ENCODE measurements around the gene PNKP. TPM values are rescaled to one million over a fixed set of nuclear protein-coding genes. Genes with fewer than 3 reads are reported as not detected.
A peak's percentile ranks its signal among the peaks of the same experiment; 100 is the strongest.

The PNKP gene
- total RNA-seq, 1 donor from 2014 or later = 40.3 TPM

- intact Hi-C loops (cut with DNase I) = loop anchor here (5.0 kb wide), 1 partner anchor 109 kb away; the partner anchor contains the start of gene AP2A1
These were observed 9.1 kb upstream of the PNKP start for GRCh38 chr19:49876422-49877019.

GRCh38 chr19:49875857-49876421 lies 8.6 kb upstream of the PNKP start:
- Histone ChIP-seq H3K4me1 (peaks cover 34% of the 10 kb centered on the region), H3K27me3 (no peaks in the 10 kb centered on the region), H3K36me3 (peaks cover 0 to 21% of the 10 kb centered on the region in 2 donors), H3K9me3 (no peaks in the 10 kb centered on the region), H3K27ac (peak overlapping the region; percentile 99), H3K4me3 (peak overlapping the region; percentile 80 to 98)
- peak in 1 of 2 donors; percentile 4 for TF ChIP-seq POLR2A (IDR thresholded peaks at IDR 0.05)
- TF ChIP-seq POLR2AphosphoS5 (IDR thresholded peaks at IDR 0.05; ENCODE audit: insufficient read depth in 1 of 2, low read depth in 1 of 2) = peak in 1 of 2 donors; percentile 36
- no peak for TF ChIP-seq CTCF (IDR thresholded peaks at IDR 0.05)
- intact Hi-C loops (cut with DNase I) = loop anchor here (5.0 kb wide), 1 partner anchor 109 kb away; the partner anchor contains the start of gene AP2A1
- DNase-seq (ENCODE audit: extremely low spot score in 2 of 2) = peak in 1 of 2 donors; percentile 94

More at GRCh38 chr19:49876422-49877019, 9.1 kb upstream of the PNKP start:
- peak overlapping the region; percentile 99 for H3K27ac ChIP-seq
- H3K36me3 ChIP-seq = peaks cover 0 to 27% of the 10 kb centered on the region in 2 donors
- peak in 1 of 2 donors; percentile 99 for DNase-seq (ENCODE audit: extremely low spot score in 2 of 2)
- H3K4me3 ChIP-seq = peak overlapping the region; percentile 80 to 98
- TF ChIP-seq POLR2A (IDR thresholded peaks at IDR 0.05) (peak in 1 of 2 donors; percentile 1), POLR2AphosphoS5 (IDR thresholded peaks at IDR 0.05; ENCODE audit: insufficient read depth in 1 of 2, low read depth in 1 of 2) (peak; percentile 34 to 74), CTCF (IDR thresholded peaks at IDR 0.05) (no peak)
- H3K9me3 ChIP-seq = no peaks in the 10 kb centered on the region
- H3K4me1 ChIP-seq = peaks cover 32% of the 10 kb centered on the region
- no peaks in the 10 kb centered on the region for H3K27me3 ChIP-seq

- peaks cover 0 to 14% of the 10 kb centered on the region in 2 donors for H3K36me3 ChIP-seq
- no peak for DNase-seq (ENCODE audit: extremely low spot score in 2 of 2)
- H3K4me1 ChIP-seq = peaks cover 41% of the 10 kb centered on the region
- peak overlapping the region; percentile 99 for H3K27ac ChIP-seq
- H3K27me3 ChIP-seq = no peaks in the 10 kb centered on the region
- peak overlapping the region; percentile 80 to 98 for H3K4me3 ChIP-seq
- H3K9me3 ChIP-seq = no peaks in the 10 kb centered on the region
- no peak for TF ChIP-seq POLR2A (IDR thresholded peaks at IDR 0.05)
- TF ChIP-seq CTCF (IDR thresholded peaks at IDR 0.05) = no peak
- TF ChIP-seq POLR2AphosphoS5 (IDR thresholded peaks at IDR 0.05; ENCODE audit: insufficient read depth in 1 of 2, low read depth in 1 of 2) = no peak
- intact Hi-C loops (cut with DNase I) = loop anchor here (5.0 kb wide), 1 partner anchor 108 kb away; the partner anchor contains the start of gene AP2A1
These were observed 7.8 kb upstream of the PNKP start for GRCh38 chr19:49875177-49875576.

GRCh38 chr19:49874503-49875157 lies 7.3 kb upstream of the PNKP start:
- no peak for TF ChIP-seq CTCF (IDR thresholded peaks at IDR 0.05)
- no peak for TF ChIP-seq POLR2AphosphoS5 (IDR thresholded peaks at IDR 0.05; ENCODE audit: insufficient read depth in 1 of 2, low read depth in 1 of 2)
- no peak for TF ChIP-seq POLR2A (IDR thresholded peaks at IDR 0.05)
- Histone ChIP-seq H3K4me1 (peaks cover 46% of the 10 kb centered on the region), H3K9me3 (no peaks in the 10 kb centered on the region), H3K4me3 (no peak overlapping the region), H3K36me3 (peaks cover 0 to 8% of the 10 kb centered on the region in 2 donors), H3K27me3 (no peaks in the 10 kb centered on the region), H3K27ac (peak overlapping the region; percentile 99)
- intact Hi-C loops (cut with DNase I) = loop anchor here (5.0 kb wide), 1 partner anchor 107 kb away; the partner anchor contains the start of gene AP2A1
- DNase-seq (ENCODE audit: extremely low spot score in 2 of 2) = no peak
